AG09319 (cell line): ENCODE data around the gene MAP4K1.
"Not testable (repeated sequence)": the region's sequence is repeated elsewhere in the genome, so short reads cannot be mapped to it uniquely, and the experiment has no call there.

Source experiments
- DNase-seq: peaks from one replicate; pipeline ENCODE4 v3.0.0-alpha.2; 2010; ENCODE audit warnings: low read depth; ENCODE audit errors: extremely low read depth
- TF ChIP-seq, protein P1 (sequence below): IDR thresholded peaks from 2 replicates; pipeline ENCODE4 v1.5.1; 2011; ENCODE audit warnings: low read depth, mild to moderate bottlenecking, inconsistent platforms, low read length, moderate library complexity

MAP4K1 gene

DNA sequence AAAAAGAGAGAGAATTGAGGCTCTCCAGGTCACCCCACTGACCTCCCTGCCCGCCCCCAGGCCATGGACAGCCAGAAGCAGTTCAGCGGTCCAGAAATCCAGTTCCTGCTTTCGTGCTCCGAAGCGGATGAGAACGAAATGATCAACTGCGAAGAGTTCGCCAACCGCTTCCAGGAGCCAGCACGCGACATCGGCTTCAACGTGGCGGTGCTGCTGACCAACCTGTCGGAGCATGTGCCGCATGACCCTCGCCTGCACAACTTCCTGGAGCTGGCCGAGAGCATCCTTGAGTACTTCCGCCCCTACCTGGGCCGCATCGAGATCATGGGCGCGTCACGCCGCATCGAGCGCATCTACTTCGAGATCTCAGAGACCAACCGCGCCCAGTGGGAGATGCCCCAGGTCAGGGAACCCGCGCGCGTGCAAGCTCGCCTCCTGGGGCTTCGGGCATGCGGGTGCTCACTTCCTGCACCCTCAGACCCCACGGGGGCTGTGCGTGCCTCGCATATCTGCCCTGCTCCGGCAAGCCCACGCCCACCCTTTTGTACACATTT, 56.6 kb downstream of the MAP4K1 start:
- TF ChIP-seq, protein P1, sequence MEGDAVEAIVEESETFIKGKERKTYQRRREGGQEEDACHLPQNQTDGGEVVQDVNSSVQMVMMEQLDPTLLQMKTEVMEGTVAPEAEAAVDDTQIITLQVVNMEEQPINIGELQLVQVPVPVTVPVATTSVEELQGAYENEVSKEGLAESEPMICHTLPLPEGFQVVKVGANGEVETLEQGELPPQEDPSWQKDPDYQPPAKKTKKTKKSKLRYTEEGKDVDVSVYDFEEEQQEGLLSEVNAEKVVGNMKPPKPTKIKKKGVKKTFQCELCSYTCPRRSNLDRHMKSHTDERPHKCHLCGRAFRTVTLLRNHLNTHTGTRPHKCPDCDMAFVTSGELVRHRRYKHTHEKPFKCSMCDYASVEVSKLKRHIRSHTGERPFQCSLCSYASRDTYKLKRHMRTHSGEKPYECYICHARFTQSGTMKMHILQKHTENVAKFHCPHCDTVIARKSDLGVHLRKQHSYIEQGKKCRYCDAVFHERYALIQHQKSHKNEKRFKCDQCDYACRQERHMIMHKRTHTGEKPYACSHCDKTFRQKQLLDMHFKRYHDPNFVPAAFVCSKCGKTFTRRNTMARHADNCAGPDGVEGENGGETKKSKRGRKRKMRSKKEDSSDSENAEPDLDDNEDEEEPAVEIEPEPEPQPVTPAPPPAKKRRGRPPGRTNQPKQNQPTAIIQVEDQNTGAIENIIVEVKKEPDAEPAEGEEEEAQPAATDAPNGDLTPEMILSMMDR, result no peak

DNA sequence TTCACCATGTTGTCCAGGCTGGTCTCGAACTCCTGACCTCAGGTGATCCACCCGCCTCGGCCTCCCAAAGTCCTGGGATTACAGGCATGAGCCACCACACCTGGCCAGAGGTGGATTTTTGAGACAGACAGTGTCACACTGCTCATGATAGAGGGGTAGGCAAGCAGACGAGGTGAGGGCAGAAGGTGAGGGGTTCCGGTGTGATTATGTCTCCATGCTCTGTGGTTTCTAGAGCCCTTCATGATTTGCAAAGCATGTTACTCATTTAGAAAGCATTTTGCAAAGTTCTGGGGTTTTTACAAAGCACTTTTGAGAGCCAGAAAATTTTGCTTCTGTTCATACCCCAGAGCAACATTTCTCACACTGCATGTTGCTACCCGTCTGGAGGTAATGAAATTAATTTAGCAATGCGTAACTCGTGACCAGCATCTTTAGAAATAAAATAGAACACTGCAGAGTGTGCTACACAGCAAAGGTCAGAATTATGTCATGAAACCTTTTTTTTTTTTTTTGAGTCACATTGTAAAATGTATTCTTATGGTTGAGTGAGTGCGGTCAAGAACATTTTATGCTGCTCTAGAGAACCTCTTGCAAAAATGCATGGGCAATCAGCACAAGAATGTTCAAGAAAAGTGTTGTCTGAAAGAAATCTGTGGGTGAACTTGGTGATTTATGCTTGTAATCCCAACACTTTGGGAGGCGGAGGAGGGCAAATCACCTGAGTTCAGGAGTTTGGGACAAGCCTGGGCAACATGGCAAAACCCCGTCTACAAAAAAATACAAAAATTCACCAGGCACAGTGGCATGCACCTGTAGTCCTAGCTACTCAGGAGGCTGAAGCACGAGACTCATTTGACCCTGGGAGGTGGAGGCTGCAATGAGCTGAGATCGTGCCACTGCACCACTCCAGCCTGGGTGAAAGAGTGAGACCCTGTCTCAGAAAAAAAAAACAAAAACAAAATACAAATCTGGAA, 58.0 kb downstream of the MAP4K1 start:
- TF ChIP-seq, protein P1, result no peak
- DNase-seq, result no peak

More for the DNA sequence above, 56.6 kb downstream of the MAP4K1 start:
- no peak for DNase-seq

GRCh38 chr19:38558933-38559332, 58.8 kb downstream of the MAP4K1 start:
- not testable (repeated sequence) for DNase-seq

DNA sequence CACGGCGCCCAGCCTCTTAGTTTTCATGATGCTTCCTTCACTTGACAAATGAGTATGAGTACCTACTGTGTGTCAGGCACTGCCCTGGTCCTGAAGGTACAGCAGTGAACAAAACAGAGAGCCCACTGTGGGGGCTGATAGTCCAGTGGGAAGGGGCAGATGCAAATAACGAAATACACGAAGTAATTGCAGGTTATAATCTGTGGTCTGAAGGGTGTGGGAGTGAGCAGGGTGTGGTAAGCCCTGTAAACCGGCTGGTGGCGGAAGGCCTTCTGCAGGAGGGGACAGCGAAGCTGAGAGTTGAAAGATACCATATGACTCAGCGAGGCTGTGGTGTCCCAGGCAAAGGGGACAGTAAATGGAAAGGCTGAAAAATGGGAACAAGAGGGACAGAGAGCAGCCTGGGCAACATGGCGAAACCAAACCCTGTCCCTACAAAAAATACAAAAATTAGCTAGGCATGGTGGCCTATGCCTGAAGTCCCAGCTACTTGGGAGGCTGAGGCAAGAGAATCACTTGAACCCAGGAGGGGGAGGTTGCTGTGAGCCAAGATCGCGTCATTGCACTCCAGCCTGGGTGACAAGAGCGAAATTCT, 60.5 kb downstream of the MAP4K1 start:
- TF ChIP-seq, protein P1, result no peak

DNA sequence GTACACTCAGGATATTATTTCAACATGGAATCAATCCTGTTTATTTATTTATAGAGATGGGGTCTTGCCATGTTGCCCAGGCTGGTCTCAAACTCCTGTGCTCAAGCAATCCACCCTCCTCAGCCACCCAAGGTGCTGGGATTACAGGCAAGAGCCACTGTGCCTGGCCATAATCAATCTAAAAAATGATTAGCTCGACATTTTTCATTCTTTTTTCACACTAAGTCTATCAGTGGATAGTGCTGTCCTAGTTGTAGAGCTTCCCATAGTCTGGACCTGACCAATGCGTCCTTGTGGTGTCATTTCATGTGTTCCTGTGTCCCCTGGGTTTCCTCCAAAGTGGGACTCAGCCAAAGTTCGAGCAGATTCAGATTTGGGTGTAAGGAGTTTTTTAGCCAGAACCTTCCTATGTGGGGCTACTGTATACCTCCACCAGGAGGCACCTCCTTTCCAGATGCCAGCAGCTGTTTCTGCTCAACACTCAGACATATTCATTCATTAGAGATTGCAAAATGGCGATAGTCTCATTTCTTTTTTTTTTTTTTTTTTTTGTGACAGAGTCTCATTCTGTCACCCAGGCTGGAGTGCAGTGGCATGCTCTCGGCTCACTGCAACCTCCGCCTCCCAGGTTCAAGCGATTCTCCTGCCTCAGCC, 61.1 kb downstream of the MAP4K1 start:
- DNase-seq, result no peak
- TF ChIP-seq, protein P1, result no peak; the same call in 1 of the 2 replicates

More for the DNA sequence above, 60.5 kb downstream of the MAP4K1 start:
- DNase-seq, result no peak

- TF ChIP-seq, protein P1, result no peak
- DNase-seq, result no peak
These were observed 62.6 kb downstream of the MAP4K1 start for GRCh38 chr19:38555200-38555599.

- no peak for DNase-seq
- TF ChIP-seq, protein P1, result no peak
These were observed 63.0 kb downstream of the MAP4K1 start for GRCh38 chr19:38554676-38555141.

DNA sequence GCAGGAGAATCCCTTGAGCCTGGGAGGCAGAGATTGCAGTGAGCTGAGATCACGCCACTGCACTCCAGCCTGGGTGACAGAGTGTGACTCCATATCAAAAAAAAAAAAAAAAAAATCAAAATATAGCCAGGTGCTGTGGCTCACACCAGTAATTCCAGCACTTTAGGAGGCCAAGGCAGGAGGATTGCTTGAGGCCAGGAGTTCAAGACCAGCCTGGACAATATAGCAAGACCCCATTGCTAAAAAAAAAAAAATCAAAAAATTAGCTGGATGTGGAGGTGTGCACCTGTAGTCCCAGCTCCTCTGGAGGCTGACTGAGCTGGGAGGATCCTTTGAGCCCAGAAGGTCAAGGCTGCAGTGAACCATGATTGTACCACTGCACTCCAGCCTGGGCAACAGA, 64.5 kb downstream of the MAP4K1 start:
- DNase-seq, result not testable (repeated sequence)
